GM18508 (cell line): ENCODE data around the gene ENOX1.

Experiments
- ATAC-seq: cut with Tn5 transposase; IDR thresholded peaks from one replicate; pipeline ENCODE4 v1.9.1; 2021; ENCODE audit warnings: moderate number of reproducible peaks; ENCODE audit not compliant: insufficient read depth, unreplicated experiment

The ENOX1 gene

DNA sequence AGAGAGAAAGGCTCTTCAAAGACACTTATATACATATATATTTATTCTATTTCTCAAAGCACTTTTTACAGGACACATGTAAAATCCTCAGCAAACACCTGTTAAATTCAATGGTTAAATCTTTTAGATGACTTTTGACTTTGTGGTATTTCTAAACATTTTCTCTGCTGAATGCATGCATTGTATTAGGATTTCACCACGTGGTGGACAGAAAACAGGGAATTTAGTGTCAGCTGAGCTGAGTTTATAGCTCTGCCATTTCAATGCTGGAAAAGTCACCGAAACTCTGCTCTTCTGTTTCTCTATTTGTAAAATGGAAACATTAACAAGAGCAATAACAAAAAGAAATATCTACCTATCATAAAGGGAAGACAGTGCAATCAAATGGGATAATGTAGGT, 375.6 kb downstream of the ENOX1 start:
- no peak for ATAC-seq

GRCh38 chr13:43408274-43408673, 378.5 kb downstream of the ENOX1 start:
- ATAC-seq, result no peak

DNA sequence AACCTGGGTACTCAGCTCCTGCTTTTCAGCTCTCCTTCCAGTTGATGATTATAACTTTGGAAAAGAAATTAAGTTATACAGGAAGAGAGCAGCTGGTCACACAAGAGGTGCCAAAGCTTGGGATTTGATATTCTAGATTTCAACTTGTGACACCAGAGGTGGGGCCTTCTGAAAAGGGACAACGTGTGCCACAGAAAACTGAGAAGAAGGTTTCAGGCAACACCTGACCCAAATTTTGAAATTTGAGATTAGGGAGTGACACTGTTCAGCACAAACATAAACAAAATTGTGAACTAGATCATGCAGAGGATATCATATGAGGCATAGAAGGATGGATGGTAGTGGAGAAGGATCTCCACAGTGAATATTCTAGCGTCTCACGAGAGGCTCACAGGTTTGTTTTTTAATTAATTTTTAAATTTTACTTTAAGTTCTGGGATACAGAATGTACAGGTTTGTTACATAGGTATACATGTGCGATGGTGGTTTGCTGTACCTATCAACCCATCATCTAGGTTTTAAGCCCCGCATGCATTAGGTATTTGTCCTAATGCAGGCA, 379.7 kb downstream of the ENOX1 start:
- no peak for ATAC-seq

DNA sequence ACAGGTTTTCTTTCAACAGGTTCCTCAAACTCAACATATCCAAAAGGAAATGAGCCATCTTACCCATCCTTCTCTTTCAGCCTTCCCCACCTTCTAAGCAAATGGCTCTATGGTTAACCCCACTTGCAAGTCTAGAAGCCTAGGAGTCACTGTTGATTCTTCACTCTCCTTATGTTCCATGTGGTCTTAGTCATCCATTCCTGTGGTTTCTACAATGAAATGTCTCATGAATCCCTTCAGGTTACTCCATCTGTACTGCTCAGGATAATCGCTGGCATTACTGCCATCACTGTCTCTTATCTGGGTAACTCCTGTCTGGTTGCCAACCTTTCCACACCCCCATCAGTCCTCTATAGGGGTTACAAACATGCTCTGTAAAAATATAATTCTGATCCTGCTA, 381.3 kb downstream of the ENOX1 start:
- no peak for ATAC-seq

- ATAC-seq, result no peak
These were observed 384.4 kb downstream of the ENOX1 start for GRCh38 chr13:43402380-43402779.

GRCh38 chr13:43401361-43401760, 385.4 kb downstream of the ENOX1 start:
- ATAC-seq, result no peak

DNA sequence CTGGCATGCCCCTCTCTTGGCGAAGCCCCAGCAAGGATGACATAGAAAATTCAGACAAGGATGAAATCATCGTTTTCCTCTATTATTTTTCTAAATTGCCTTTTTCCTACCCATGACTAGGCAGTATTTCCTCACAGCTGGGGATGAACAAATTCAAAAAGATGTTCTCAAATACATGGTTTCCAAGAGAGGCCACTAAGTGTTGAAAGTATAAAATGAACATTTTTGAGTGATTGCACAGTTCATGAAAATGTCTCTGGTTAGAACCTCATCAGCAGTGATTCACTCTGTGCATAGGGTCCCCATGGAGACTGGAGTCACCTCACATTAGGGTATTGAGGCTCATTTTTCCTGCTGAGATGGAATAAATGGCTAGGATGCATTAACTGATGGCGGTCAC, 389.7 kb downstream of the ENOX1 start:
- no peak for ATAC-seq

- ATAC-seq, result no peak
These were observed 395.7 kb downstream of the ENOX1 start for GRCh38 chr13:43391036-43391435.

- ATAC-seq, result no peak
These were observed 396.2 kb downstream of the ENOX1 start for GRCh38 chr13:43390619-43391018.

DNA sequence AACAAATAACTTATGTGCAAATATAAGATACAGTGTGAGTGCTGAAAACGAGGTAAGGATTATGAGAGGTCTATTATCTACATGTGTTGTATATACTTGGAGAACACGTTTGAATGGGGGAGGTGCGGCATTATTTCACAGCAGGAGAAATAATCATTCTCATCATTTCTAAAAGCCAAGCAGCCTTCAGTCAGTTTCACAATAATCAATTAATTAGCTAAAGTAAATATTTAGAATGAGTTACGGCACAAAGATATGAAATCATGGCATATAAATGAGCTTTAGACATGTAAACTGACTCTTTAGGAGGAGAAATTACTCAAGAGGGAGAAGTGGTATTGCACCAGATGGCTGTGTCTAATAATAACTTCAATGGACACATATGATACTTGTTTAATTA, 396.8 kb downstream of the ENOX1 start:
- no peak for ATAC-seq

GRCh38 chr13:43389573-43389972, 397.2 kb downstream of the ENOX1 start:
- no peak for ATAC-seq

DNA sequence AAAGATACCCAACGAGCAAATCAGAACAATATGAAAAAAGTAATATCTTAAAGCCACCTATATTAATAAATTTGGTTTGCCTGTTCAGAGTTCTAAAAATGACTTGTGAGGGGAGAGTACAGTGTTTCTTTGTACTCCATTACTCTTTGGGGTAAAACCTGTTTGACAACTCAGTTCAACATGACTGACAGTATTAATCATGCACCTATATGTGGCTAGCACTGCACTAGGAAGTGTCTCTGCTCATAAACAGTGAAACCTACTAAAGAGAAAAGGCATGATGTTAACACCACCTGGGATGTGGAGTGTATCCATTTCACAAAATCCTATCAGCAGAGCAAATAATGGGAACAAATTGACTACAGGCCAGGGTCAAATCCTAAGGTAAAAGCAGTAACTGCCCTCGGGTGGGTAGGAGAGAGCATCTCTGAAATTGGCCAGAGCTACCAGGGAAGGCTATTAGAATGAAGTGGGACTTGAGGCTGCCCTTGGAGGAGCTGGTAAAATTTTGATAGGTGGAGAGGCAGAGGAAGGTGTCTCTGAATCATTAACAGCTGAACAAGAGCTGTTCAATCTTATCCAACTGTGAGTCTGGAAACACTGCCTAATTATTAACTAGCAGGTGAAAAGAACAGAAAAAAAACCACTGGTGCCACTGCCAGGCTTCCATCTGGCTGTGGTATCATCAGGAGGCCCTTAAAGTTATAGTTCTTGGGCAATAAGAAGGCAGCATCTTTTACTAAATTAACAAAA, 398.3 kb downstream of the ENOX1 start:
- no peak for ATAC-seq

DNA sequence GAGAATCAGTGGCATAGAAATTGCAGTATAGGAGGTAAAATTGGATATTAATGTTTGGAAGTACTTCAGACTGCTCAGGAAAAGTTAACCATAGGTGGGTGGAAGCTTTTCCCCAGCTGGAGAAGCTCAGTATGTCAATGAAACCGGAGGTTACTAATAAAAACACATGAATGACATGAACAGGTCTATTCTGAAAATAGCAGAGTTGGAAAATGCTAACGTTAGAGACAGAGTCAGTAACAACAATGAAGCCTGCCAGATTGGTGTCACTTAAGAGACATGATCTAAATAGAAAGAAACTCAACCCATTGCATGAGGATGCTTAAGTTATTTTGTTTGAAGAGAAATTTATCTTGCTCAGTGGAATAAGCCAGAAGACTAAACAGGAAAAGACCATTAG, 398.9 kb downstream of the ENOX1 start:
- no peak for ATAC-seq

GRCh38 chr13:43383498-43384165, 403.1 kb downstream of the ENOX1 start:
- ATAC-seq, result no peak

- ATAC-seq, result no peak
These were observed 407.0 kb downstream of the ENOX1 start for GRCh38 chr13:43379738-43380137.

DNA sequence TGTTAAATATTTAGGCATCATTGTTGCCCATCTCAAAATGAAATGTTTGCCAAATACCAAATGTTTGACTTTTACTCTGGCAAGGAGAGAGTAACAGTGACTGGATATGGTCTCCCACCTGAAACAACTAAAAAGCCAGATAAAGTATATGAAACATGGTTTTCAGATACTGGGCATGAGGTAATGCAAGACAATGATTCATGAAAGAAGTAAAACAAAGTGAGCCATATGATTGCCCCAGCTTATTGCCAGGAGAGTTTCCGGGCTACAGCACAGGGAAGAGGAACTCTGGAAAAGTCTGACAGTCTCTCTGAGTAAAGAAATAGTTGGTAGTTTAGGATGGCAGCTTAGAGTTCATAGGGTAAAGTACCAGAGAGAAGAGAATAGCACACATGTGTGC, 408.8 kb downstream of the ENOX1 start:
- no peak for ATAC-seq

DNA sequence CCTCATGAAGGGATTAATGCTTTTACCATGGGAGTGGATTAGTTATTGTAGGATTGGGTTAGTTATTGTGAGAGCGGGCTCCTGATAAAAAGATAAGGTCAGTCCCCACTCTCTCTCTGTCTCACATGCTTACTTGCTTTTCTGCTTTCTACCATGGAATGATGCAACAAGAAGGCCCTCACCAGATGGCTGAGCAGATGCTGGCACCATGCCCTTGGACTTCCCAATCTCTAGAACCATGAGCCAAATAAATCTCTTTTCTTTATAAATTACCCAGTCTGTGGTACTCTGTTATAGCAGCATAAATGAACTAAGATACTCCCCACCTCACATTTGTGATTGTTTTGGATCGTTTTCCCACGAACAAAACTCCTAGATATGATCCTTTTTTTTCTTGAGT, 409.6 kb downstream of the ENOX1 start:
- no peak for ATAC-seq

- ATAC-seq, result no peak
These were observed 410.2 kb downstream of the ENOX1 start for GRCh38 chr13:43376596-43376995.

DNA sequence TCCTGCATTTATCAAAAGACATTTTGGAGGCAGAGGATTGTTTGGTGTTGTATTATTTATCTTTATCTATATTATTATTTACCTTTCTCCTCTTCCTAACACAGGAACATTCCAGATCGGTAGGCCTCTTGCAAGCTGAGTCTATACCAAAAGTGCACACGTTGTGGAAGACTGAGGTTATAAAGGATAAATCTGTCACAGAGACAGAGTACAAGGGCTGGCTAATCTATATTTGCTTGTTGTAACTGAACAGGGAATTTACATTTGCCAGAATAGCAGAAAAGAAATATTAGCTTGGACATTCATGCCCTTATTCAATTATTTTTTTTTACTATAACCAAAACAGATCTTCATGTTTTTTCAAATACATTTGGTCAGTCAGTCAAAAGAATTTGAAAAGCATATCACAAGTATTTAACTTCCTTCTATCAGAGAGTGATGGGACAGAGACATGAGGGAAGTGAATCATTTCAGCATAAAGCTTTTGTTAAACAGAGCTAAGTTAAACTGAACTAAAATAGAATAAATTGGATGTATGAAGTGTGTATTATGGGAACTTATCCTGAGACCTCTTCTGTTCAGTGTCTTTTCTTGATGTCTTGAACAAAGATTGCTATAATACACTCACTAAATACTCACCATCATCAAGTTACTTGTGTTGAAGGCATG, 410.8 kb downstream of the ENOX1 start:
- no peak for ATAC-seq

DNA sequence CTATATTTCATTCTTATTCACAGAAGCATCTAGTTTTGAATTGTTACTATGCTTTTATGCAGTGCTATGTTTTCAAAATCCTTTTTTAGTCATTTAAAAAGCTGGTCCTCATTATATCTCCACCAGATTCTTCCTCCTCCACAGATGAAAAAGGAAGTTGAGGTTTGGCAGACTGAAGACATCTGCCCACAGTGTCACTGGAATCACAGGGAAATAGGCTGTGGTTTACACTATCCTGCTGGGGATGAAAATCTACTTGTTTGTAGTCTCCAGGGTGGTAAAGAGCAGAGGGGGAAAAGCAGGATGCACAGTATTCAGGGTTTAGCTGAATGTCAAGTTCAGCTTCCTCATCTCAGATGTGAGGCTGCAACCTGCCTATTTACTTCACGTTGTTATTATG, 412.2 kb downstream of the ENOX1 start:
- no peak for ATAC-seq

GRCh38 chr13:43373400-43373799, 413.4 kb downstream of the ENOX1 start:
- no peak for ATAC-seq
